Breast epithelium (tissue), 4 donors: ENCODE results near the gene TNFRSF11A. TPM values are rescaled to one million over a fixed set of nuclear protein-coding genes. Genes with fewer than 3 reads are reported as not detected.
A peak's percentile ranks its signal among the peaks of the same experiment; 100 is the strongest.

Experiments
- DNase-seq, 2 donors: peaks; one replicate each; pipeline ENCODE4 v3.0.0-alpha.2; 2019; ENCODE audit warnings: low spot score in 2 of 2
- H3K27ac ChIP-seq, 2 donors: fragments of 200-600 bp; sonication (generic) in 1 of 2; one replicate each; pipeline ENCODE4 v1.5.1; 2016 to 2019; ENCODE audit warnings: mild to moderate bottlenecking in 1 of 2
- H3K27me3 ChIP-seq, 2 donors: fragments of 200-600 bp; sonication (generic) in 1 of 2; one replicate each; pipeline versions ENCODE4 v1.5.1 to v1.6.0; 2017 to 2019; ENCODE audit warnings: control low read depth in 1 of 2, mild to moderate bottlenecking in 1 of 2
- H3K36me3 ChIP-seq: fragments of 200-600 bp; one replicate; pipeline ENCODE4 v1.5.1; 2019
- H3K4me1 ChIP-seq, 2 donors: fragments of 200-600 bp; sonication (generic); one replicate each; pipeline ENCODE4 v1.5.1; 2016 to 2019; ENCODE audit warnings: control low read depth in 1 of 2
- H3K4me3 ChIP-seq, 3 donors: fragments of 200-600 bp; sonication (generic); 1 replicate in 2 of 3; 2 replicates in 1 of 3; pipeline ENCODE4 v1.5.1; 2016 to 2019; ENCODE audit warnings: mild to moderate bottlenecking in 3 of 3, moderate library complexity in 2 of 3
- H3K9me3 ChIP-seq, 2 donors: fragments of 200-600 bp; sonication (generic) in 1 of 2; one replicate each; pipeline ENCODE4 v1.5.1; 2016 to 2019; ENCODE audit warnings: control low read depth in 1 of 2
- POLR2A ChIP-seq: fragments of 450-650 bp; IDR thresholded peaks from one replicate; pipeline ENCODE4 v1.6.1; 2016; ENCODE audit warnings: antibody characterized with exemption, mild to moderate bottlenecking, moderate library complexity
- POLR2AphosphoS5 ChIP-seq, 3 donors: sonication (generic); formaldehyde crosslinking; IDR thresholded peaks; one replicate each; pipeline ENCODE4 v1.6.1; 2017; ENCODE audit warnings: antibody characterized with exemption in 3 of 3
- intact Hi-C: fragments of 100-400 bp; cut with DNase I; formaldehyde crosslinking; loops from one replicate; pipeline ENCODE4 v1.15.1; 2023; ENCODE audit warnings: low total_unique reads
- total RNA-seq, 3 donors: library from RNA; depleted of rRNA; stranded (reverse); fragments of >200 nt; gene quantifications; one replicate each; pipeline ENCODE4 v1.1.0, GENCODE V29; 2016
- TF ChIP-seq, protein P1 (sequence below), 3 donors: fragments of 450-650 bp; IDR thresholded peaks; one replicate each; pipeline ENCODE4 v1.5.1; 2016 to 2017; ENCODE audit warnings: antibody characterized with exemption in 3 of 3, mild to moderate bottlenecking in 3 of 3, moderate library complexity in 3 of 3

Gene TNFRSF11A
- total RNA-seq, 3 donors from 2014 or later = 4.2 to 6.4 (median 4.6) TPM

DNA sequence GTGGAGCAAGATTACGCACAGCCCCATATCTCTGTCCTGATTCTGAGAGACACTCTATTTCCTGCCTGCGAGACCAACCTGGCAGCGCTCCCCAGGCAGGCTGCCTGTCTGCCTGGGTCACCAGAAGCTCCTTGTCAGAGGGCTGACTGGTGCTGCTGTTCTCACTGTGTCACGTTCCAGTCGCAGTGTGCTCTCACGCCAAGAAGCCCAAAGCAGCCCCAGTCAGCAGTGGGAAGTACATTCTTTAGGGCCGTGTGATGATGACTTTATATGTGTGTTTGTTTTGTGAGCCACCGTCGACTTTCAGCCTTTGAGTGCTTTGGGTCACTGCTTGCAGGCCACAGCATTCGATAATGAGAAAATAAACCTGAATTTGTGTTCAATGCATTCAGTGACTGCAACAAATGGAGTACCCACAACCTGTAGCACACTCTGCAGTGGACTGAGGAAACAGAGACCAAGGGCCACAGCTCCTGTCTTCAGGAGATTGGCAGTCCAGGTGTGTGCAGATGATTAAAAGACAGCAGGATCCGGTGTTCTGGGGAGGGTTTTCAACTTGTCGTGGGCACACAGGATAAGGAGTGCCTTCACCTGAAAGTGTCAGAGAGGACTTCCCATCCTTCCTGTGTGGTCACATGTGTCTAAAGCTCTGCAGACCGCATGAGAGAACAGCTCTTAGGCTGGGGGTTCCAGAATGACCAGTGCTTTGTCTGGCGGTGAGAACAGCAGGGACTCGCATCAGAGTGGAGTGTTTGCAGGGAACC lies 4.8 kb downstream of the TNFRSF11A start:
- DNase-seq = peak in 1 of 2 donors; percentile 30
- H3K4me1 ChIP-seq = peaks cover 0 to 4% of the 10 kb centered on the region in 2 donors

DNA sequence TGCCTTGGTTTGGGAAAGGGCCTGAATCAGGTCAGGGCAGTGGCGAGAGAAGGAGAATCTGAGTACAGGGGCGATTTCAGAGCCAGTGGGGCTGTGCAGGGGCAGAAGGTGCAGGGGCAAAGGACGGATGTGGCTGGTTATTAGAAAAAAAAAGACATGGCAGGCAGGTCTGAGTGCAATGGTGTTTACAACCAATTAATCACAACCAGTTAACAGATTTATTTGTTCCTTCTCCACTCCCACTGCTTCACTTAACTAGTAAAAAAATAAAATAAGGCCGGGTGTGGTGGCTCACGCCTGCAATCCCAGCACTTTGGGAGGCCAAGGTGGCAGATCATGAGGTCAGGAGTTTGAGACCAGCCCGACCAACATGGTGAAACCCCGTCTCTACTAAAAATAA lies 5.5 kb downstream of the TNFRSF11A start:
- no peaks in the 10 kb centered on the region for H3K36me3 ChIP-seq
- no peak for TF ChIP-seq POLR2A
- TF ChIP-seq POLR2AphosphoS5 (IDR thresholded peaks at IDR 0.05) = no peak
- TF ChIP-seq, protein P1, sequence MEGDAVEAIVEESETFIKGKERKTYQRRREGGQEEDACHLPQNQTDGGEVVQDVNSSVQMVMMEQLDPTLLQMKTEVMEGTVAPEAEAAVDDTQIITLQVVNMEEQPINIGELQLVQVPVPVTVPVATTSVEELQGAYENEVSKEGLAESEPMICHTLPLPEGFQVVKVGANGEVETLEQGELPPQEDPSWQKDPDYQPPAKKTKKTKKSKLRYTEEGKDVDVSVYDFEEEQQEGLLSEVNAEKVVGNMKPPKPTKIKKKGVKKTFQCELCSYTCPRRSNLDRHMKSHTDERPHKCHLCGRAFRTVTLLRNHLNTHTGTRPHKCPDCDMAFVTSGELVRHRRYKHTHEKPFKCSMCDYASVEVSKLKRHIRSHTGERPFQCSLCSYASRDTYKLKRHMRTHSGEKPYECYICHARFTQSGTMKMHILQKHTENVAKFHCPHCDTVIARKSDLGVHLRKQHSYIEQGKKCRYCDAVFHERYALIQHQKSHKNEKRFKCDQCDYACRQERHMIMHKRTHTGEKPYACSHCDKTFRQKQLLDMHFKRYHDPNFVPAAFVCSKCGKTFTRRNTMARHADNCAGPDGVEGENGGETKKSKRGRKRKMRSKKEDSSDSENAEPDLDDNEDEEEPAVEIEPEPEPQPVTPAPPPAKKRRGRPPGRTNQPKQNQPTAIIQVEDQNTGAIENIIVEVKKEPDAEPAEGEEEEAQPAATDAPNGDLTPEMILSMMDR (IDR thresholded peaks at IDR 0.05) = no peak
- no peak for DNase-seq
- H3K4me1 ChIP-seq = peaks cover 0 to 4% of the 10 kb centered on the region in 2 donors
- no peaks in the 10 kb centered on the region for H3K9me3 ChIP-seq
- no peak overlapping the region for H3K4me3 ChIP-seq
- no peak overlapping the region for H3K27ac ChIP-seq
- intact Hi-C loops = no loop called here
- H3K27me3 ChIP-seq = peaks cover 0 to 20% of the 10 kb centered on the region in 2 donors

More for the DNA sequence above, 4.8 kb downstream of the TNFRSF11A start:
- Histone ChIP-seq H3K9me3 (no peaks in the 10 kb centered on the region), H3K27me3 (peaks cover under 1 to 20% of the 10 kb centered on the region in 2 donors), H3K27ac (peak overlapping the region in 1 of 2 donors; percentile 25), H3K36me3 (no peaks in the 10 kb centered on the region), H3K4me3 (no peak overlapping the region)
- no peak for TF ChIP-seq POLR2AphosphoS5 (IDR thresholded peaks at IDR 0.05)
- TF ChIP-seq POLR2A = no peak
- TF ChIP-seq, protein P1 (IDR thresholded peaks at IDR 0.05) = no peak
- intact Hi-C loops = no loop called here

DNA sequence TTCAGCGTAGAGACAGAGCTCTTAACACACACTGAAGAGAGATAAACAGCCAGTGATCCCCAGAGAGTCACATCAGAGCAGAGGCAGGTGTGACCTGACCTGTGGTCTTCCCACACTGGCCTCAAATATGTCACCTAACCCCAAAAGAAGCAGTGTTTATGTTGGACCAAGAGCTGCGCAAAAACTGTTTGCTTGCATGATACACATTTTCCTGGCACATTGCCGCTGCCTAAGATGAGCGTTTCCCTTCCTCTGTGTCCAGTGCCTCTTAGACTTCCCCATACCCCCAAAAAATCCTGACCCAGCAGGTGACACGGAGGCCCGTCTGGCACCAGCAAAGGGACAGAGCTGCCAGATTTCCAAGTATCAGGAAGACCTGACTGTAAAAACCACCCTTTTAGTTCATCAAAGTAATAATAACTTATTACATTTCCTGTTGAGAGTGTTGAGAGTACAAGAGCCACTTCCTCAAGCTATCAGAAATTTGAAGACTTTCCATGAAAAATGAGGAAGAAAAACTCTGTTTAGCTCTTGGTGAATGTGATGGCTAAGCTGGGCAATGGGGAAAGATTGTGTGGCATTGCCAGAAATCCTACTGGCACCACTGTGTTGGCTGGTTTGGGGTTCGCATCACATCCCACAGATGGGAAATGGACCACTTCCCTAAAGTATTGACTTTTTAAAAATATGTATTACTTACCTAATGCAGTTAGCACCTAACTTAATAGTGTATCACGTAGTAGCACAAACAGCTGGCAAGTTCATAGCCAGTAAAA lies 6.7 kb downstream of the TNFRSF11A start:
- no peak for DNase-seq
- Histone ChIP-seq H3K4me1 (peaks cover 0 to 4% of the 10 kb centered on the region in 2 donors), H3K36me3 (no peaks in the 10 kb centered on the region), H3K27ac (peak overlapping the region; percentile 33 to 34), H3K9me3 (no peaks in the 10 kb centered on the region), H3K4me3 (no peak overlapping the region), H3K27me3 (peaks cover 0 to 13% of the 10 kb centered on the region in 2 donors)
- peak in 1 of 3 donors; percentile 49 for TF ChIP-seq POLR2AphosphoS5 (IDR thresholded peaks at IDR 0.05)
- TF ChIP-seq POLR2A = no peak
- intact Hi-C loops = no loop called here

DNA sequence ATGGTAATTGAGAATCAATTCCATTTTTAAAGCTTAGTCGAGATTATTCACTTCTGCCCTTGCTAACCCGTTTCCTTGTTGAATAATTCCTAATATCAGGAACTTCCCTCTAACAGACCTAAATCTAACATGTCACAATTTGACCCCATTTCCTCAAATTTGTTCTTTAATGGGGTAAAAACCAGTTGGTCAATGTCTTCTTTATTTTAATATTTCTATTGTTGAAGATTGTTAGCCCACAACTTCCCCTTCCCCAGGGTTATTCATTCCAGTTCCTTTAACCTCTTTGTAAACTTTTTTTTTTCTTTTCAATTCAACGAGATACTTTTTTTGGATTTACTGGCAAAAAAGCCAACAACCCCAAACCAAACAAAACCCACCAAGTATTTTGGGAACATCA lies 7.3 kb downstream of the TNFRSF11A start:
- Histone ChIP-seq H3K27ac (peak overlapping the region in 1 of 2 donors; percentile 34), H3K9me3 (no peaks in the 10 kb centered on the region), H3K27me3 (peaks cover 0 to 9% of the 10 kb centered on the region in 2 donors), H3K4me3 (no peak overlapping the region), H3K36me3 (no peaks in the 10 kb centered on the region), H3K4me1 (no peaks in the 10 kb centered on the region)
- intact Hi-C loops = no loop called here
- no peak for DNase-seq
- TF ChIP-seq, protein P1 (IDR thresholded peaks at IDR 0.05) = no peak
- TF ChIP-seq POLR2AphosphoS5 (IDR thresholded peaks at IDR 0.05) = no peak
- no peak for TF ChIP-seq POLR2A

DNA sequence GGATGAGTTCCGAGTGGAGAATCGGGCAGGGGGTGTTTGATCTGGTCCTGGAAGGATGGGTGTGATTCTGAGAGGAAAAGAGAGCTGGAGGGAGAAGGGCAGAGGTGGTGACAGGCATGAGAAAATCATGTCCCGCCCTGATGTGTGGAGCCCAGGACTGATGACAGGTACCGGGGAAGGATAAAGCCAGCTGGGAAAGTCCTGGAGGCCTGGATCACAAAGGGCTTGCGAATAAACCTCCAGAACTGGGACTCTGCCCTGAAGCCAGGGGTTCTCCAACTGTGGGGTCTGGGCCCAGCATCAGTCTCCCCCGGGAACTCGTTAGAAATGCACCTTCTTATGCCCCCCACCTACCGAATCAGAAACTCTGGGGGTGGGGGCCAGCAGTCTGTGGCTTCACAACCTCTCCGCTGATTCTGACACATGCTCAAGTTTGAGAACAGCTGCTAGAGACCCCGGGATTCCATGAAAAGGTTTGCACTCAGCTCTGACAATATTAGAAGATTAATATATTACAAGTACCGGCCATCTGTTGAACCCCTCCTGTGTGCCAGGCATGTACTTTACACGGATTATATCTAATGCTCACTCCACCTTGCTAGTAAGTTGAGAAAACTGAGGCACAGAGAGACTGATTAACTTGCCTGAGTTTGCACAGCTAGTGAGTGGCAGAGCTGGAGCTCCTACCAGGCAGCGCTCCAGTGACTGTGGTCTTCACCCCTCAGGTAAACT lies 8.0 kb downstream of the TNFRSF11A start:
- intact Hi-C loops = no loop called here
- no peak for DNase-seq
- TF ChIP-seq POLR2A (no peak), POLR2AphosphoS5 (IDR thresholded peaks at IDR 0.05) (no peak)
- TF ChIP-seq, protein P1 (IDR thresholded peaks at IDR 0.05) = no peak
- no peaks in the 10 kb centered on the region for H3K9me3 ChIP-seq
- H3K27me3 ChIP-seq = peaks cover 0 to 9% of the 10 kb centered on the region in 2 donors
- no peaks in the 10 kb centered on the region for H3K36me3 ChIP-seq
- H3K4me3 ChIP-seq = no peak overlapping the region
- H3K4me1 ChIP-seq = no peaks in the 10 kb centered on the region
- no peak overlapping the region for H3K27ac ChIP-seq
